ENCODE data around the gene MTFP1. TPM values are rescaled to one million over a fixed set of nuclear protein-coding genes. Genes with fewer than 3 reads are reported as not detected.

Gene MTFP1
- total RNA-seq, 1 experiment from 2014 or later = 86.9 TPM

DNA sequence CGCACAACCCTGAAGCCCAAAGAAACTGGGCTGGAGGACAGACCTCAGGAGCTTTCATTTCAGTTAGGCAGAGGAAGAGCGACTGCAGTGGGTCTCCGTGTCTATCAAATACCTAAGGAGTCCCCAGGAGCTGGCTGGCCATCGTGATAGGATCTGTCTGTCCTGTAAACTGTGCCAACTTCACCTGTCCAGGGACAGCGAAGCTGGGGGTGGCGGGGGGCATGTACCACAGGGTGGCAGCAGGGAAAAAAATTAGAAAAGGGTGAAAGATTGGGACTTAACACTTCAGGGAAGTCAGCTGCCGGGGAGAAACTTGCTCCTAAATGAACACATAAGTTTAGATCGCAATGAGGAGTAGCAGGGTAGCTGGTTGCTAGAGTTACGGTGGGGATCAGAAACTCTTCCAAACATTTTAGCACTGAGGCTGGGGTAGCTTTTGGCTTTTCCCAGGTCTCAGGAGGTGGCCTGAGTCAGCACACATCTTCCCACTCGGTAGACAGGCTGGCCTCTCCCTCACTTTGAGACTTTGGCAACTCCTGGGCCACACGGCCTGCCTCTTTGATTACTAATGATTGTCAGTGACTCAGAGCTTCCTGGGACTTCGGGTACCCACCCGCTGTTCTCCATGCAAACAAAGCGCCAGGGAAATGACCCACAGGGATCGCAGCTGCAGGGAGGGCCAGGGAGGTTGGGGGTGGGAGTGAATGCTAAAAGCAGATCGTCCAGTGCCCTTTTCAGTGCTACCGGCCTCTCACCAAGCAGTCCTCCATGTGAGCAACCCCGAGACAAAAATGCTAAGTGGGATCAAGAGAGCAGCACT is 2.9 kb upstream of the MTFP1 start:
- intact Hi-C loops (cut with micrococcal nuclease; ENCODE audit: unreplicated experiment) = loop anchor here (5.0 kb wide), 1 partner anchor 135 kb away; the partner anchor contains the start of gene CASTOR1
- Histone ChIP-seq H3K36me3 (ENCODE audit: insufficient read depth, low read length, poor library complexity, severe bottlenecking) (peaks cover 25% of the 10 kb centered on the region), H3K4me1 (ENCODE audit: insufficient read depth, low read length, poor library complexity, severe bottlenecking) (peaks cover 44% of the 10 kb centered on the region), H3K27me3 (replicated peaks; ENCODE audit: insufficient read depth, low read depth, low read length, poor library complexity) (no peaks in the 10 kb centered on the region), H3K27ac (ENCODE audit: low read depth, low read length, poor library complexity, severe bottlenecking) (peak overlapping the region; percentile 97), H3K9me3 (ENCODE audit: low read depth, low read length, poor library complexity, severe bottlenecking) (no peaks in the 10 kb centered on the region), H3K4me3 (ENCODE audit: low read depth, low read length, poor library complexity, severe bottlenecking) (peak overlapping the region; percentile 60)
- CTCF ChIA-PET = interaction anchor here (0.7 to 1.5 kb wide), 2 partner anchors 8 to 10 kb away, joined by 5 to 7 read pairs; no protein-coding TSS in a partner anchor
- DNase-seq (ENCODE audit: low spot score) = peak; percentile 92
- POLR2A ChIA-PET (ENCODE audit: low non-redundant PET) = interaction anchor here (0.6 kb wide), 1 partner anchor 18 kb away, joined by 3 read pairs; no protein-coding TSS in a partner anchor
- BruUV-seq (replicated peaks) = no TSS peak
- TF ChIP-seq, protein P1, sequence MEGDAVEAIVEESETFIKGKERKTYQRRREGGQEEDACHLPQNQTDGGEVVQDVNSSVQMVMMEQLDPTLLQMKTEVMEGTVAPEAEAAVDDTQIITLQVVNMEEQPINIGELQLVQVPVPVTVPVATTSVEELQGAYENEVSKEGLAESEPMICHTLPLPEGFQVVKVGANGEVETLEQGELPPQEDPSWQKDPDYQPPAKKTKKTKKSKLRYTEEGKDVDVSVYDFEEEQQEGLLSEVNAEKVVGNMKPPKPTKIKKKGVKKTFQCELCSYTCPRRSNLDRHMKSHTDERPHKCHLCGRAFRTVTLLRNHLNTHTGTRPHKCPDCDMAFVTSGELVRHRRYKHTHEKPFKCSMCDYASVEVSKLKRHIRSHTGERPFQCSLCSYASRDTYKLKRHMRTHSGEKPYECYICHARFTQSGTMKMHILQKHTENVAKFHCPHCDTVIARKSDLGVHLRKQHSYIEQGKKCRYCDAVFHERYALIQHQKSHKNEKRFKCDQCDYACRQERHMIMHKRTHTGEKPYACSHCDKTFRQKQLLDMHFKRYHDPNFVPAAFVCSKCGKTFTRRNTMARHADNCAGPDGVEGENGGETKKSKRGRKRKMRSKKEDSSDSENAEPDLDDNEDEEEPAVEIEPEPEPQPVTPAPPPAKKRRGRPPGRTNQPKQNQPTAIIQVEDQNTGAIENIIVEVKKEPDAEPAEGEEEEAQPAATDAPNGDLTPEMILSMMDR (conservative IDR thresholded peaks at IDR 0.05; ENCODE audit: low read depth, low read length) = no peak
- TF ChIP-seq EZH2 (IDR thresholded peaks at IDR 0.05; ENCODE audit: borderline replicate concordance, low read depth, low read length, poor library complexity, severe bottlenecking) = no peak

DNA sequence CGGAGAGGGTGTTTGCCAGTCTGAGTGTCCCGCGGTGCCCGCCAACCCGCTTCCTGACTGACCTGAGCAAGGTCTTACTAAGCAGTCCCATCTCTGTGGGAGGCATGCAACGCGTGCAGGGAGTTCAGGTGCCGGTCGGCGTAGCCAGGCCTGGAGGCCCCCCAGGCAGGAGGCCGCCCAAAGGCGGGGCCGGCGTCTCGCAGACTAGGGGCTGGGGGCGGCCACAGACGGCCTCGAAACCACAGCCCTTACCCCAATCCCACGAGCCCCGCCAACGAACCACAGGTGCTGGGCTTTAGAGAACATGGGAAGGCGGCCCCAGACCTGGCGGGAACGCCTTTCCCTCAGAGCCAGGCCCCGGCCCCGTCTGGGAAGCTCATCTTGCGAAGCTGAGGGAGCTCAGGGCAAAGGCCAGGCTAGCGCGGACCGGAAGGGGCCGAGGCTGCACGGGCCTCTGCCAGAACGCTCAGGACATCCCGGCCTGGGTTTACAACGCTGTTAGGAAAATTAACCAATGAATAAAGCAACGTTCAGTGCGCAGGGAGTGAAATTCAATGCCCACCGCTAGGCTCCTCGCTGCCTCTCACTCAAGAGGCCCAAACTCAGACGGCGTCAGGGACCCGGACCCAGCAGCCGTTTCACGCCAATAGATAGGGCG is 2.1 kb upstream of the MTFP1 start:
- intact Hi-C loops (cut with micrococcal nuclease; ENCODE audit: unreplicated experiment) = loop anchor here (5.0 kb wide), 1 partner anchor 136 kb away; the partner anchor contains the start of gene CASTOR1
- no TSS peak for BruUV-seq (replicated peaks)
- DNase-seq (ENCODE audit: low spot score) = no peak
- Histone ChIP-seq H3K9me3 (ENCODE audit: low read depth, low read length, poor library complexity, severe bottlenecking) (no peaks in the 10 kb centered on the region), H3K27ac (ENCODE audit: low read depth, low read length, poor library complexity, severe bottlenecking) (peak overlapping the region; percentile 97), H3K4me3 (ENCODE audit: low read depth, low read length, poor library complexity, severe bottlenecking) (peak overlapping the region; percentile 60), H3K36me3 (ENCODE audit: insufficient read depth, low read length, poor library complexity, severe bottlenecking) (peaks cover 26% of the 10 kb centered on the region), H3K4me1 (ENCODE audit: insufficient read depth, low read length, poor library complexity, severe bottlenecking) (peaks cover 50% of the 10 kb centered on the region), H3K27me3 (replicated peaks; ENCODE audit: insufficient read depth, low read depth, low read length, poor library complexity) (no peaks in the 10 kb centered on the region)
- CTCF ChIA-PET = interaction anchor here (0.7 to 2.0 kb wide), 5 partner anchors 10 to 136 kb away, joined by 3 to 10 read pairs (median 5); partner anchors contain the start of gene RNF215
- TF ChIP-seq, protein P1 (conservative IDR thresholded peaks at IDR 0.05; ENCODE audit: low read depth, low read length) = no peak
- TF ChIP-seq EZH2 (IDR thresholded peaks at IDR 0.05; ENCODE audit: borderline replicate concordance, low read depth, low read length, poor library complexity, severe bottlenecking) = no peak
- POLR2A ChIA-PET (ENCODE audit: low non-redundant PET) = interaction anchor here (0.5 to 0.9 kb wide), 4 partner anchors 9 to 19 kb away, joined by 3 to 6 read pairs (median 3); no protein-coding TSS in a partner anchor

DNA sequence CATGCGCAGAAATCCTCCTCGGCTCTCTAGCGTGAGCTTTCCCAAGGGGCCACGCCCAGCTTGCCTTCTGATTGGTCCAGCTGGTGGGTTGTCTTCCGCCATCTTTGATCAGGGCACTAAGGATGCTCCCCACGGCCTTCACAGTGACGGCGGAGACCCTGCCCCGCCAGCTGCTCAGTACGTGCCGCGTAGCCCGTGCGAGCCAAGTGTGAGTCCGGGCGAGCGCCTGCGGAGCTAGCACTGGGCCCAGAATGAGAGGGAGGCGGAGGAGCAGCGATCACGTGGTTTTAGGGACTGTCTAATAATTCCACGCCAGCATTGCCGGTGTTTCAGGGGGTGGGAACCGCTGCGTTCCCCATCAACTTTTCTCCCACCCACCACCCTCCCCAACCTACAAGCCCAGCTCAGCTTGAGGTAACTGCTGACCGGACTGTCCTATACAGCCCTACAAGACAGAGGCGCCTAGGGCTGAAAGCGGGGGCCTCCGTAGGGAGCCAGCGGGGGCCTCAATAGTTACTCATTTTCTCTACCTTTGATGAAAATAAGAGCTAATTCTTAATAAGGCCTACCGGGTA is 1.5 kb upstream of the MTFP1 start:
- CTCF ChIA-PET = interaction anchor here (0.7 to 2.0 kb wide), 4 partner anchors 13 to 136 kb away, joined by 3 to 10 read pairs (median 5); partner anchors contain the start of gene RNF215
- no peaks in the 10 kb centered on the region for H3K27me3 ChIP-seq (replicated peaks; ENCODE audit: insufficient read depth, low read depth, low read length, poor library complexity)
- peaks cover 27% of the 10 kb centered on the region for H3K36me3 ChIP-seq (ENCODE audit: insufficient read depth, low read length, poor library complexity, severe bottlenecking)
- no peaks in the 10 kb centered on the region for H3K9me3 ChIP-seq (ENCODE audit: low read depth, low read length, poor library complexity, severe bottlenecking)
- peak overlapping the region; percentile 97 for H3K27ac ChIP-seq (ENCODE audit: low read depth, low read length, poor library complexity, severe bottlenecking)
- no peak for TF ChIP-seq EZH2 (IDR thresholded peaks at IDR 0.05; ENCODE audit: borderline replicate concordance, low read depth, low read length, poor library complexity, severe bottlenecking)
- peaks cover 50% of the 10 kb centered on the region for H3K4me1 ChIP-seq (ENCODE audit: insufficient read depth, low read length, poor library complexity, severe bottlenecking)
- peak; percentile 100 for DNase-seq (ENCODE audit: low spot score)
- H3K4me3 ChIP-seq (ENCODE audit: low read depth, low read length, poor library complexity, severe bottlenecking) = peak overlapping the region; percentile 60
- no TSS peak for BruUV-seq (replicated peaks)
- intact Hi-C loops (cut with micrococcal nuclease; ENCODE audit: unreplicated experiment) = loop anchor here (5.0 kb wide), 1 partner anchor 137 kb away; the partner anchor contains the start of gene CASTOR1
- POLR2A ChIA-PET (ENCODE audit: low non-redundant PET) = interaction anchor here (0.5 to 1.4 kb wide), 4 partner anchors 9 to 27 kb away, joined by 3 to 14 read pairs (median 4); partner anchors contain the start of gene SEC14L2
